GM13977 (cell line): ENCODE results near the gene KRT23.

ENCODE experiments used
- DNase-seq: peaks from one replicate; pipeline ENCODE4 v3.0.0; 2012; ENCODE audit warnings: low spot score
- in situ Hi-C: fragments of 300-500 bp; cut with MboI; formaldehyde crosslinking; loops from one replicate; pipeline ENCODE4 v1.12.0; 2022; ENCODE audit warnings: low sequenced_read_pairs, low pct_unique_long_range_greater_than_20kb, mixed read lengths, inconsistent platforms; ENCODE audit not compliant: unreplicated experiment
- TF ChIP-seq, protein P1 (sequence below): IDR thresholded peaks from 2 replicates; pipeline ENCODE4 v1.5.1; 2012; ENCODE audit warnings: mild to moderate bottlenecking, control low read depth; ENCODE audit not compliant: insufficient read depth; ENCODE audit errors: extremely low read depth, missing control alignments

The KRT23 gene

DNA sequence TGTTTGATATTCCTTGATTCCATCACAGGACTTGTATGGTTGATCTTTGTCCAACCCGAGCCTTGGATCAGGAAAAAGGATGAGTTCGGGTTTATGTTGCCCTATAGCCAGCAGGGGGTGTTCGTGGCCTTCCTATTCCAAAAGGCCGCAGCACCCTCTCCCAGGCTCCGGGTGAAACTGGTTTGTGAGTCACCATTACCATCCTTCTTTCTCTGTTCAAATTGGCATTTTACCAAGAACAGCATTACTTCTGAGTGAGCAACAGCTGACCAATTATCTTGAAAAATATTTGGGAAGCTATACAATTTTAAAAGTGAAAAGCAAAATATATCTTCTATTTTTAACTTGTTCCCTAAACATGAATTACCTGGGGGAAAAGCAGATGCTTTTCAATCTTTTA is 28.1 kb downstream of the KRT23 start:
- peak; percentile 53 for DNase-seq
- in situ Hi-C loops = loop anchor here (25.0 kb wide), 1 partner anchor 753 kb away; no protein-coding TSS in a partner anchor
- TF ChIP-seq, protein P1, sequence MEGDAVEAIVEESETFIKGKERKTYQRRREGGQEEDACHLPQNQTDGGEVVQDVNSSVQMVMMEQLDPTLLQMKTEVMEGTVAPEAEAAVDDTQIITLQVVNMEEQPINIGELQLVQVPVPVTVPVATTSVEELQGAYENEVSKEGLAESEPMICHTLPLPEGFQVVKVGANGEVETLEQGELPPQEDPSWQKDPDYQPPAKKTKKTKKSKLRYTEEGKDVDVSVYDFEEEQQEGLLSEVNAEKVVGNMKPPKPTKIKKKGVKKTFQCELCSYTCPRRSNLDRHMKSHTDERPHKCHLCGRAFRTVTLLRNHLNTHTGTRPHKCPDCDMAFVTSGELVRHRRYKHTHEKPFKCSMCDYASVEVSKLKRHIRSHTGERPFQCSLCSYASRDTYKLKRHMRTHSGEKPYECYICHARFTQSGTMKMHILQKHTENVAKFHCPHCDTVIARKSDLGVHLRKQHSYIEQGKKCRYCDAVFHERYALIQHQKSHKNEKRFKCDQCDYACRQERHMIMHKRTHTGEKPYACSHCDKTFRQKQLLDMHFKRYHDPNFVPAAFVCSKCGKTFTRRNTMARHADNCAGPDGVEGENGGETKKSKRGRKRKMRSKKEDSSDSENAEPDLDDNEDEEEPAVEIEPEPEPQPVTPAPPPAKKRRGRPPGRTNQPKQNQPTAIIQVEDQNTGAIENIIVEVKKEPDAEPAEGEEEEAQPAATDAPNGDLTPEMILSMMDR = peak; percentile 68

DNA sequence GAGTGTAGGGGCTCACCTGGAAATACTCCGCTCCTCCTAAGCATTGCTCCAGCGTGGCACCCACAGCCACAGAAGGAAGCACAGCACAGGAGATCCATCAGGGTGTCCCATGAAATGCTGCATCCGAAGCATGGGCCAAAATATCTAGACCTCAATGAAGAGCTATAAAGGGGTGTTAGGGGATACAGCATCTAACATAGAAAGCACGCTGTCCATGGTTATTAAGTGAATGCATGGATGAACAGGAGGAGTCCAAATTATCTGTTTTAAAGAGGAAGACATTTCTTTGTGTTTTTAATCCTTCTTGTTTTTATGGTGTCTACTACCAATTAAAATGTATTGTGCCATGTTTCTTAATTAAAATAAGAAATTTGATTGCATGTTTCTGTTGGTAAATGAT is 30.8 kb downstream of the KRT23 start:
- in situ Hi-C loops = loop anchor here (25.0 kb wide), 1 partner anchor 756 kb away; no protein-coding TSS in a partner anchor
- TF ChIP-seq, protein P1 = no peak
- DNase-seq = no peak

DNA sequence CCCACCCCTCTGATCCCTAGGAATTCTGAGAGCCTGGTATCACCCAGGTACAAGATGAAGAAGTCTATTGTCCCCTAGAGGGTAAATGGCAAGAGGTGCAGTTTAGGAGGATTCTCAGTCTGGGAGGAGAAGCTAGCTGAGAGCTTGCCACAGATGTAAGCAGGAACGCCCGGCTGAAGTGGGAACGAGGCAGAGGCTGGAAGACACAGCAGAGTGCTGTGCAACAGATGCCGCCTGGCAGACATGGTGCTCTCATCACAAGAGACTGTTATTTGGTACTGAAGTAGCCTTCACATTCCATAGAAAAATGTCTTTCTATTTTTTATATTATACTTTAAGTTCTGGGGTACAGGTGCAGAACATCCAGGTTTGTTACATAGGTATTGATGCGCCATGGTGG is 32.1 kb downstream of the KRT23 start:
- TF ChIP-seq, protein P1 = no peak
- in situ Hi-C loops = loop anchor here (25.0 kb wide), 1 partner anchor 757 kb away; no protein-coding TSS in a partner anchor
- DNase-seq = no peak

- TF ChIP-seq, protein P1 = no peak
- in situ Hi-C loops = loop anchor here (25.0 kb wide), 1 partner anchor 759 kb away; no protein-coding TSS in a partner anchor
- peak; percentile 29 for DNase-seq
Observed at GRCh38 chr17:40903129-40903847, 34.2 kb downstream of the KRT23 start.

DNA sequence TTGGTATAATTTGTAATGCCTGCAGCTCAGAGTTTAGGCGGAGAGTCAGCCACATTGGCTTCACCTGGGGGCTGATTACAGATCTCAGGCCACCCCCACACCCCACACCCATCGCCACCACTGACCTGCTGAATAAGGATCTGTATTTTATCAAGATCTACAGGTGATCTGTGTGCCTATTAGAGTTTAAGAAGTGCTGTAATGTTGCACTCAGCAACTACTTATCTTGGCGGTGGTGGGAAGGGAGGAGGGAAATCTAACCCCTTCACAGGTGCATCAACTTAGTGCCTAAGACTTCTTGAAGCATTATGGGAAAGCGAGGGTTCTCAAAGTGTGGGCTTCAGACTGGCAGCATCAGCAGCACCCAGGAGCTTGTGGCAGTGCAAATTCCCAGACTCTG is 34.9 kb downstream of the KRT23 start:
- in situ Hi-C loops = loop anchor here (25.0 kb wide), 1 partner anchor 760 kb away; no protein-coding TSS in a partner anchor
- TF ChIP-seq, protein P1 = no peak

DNA sequence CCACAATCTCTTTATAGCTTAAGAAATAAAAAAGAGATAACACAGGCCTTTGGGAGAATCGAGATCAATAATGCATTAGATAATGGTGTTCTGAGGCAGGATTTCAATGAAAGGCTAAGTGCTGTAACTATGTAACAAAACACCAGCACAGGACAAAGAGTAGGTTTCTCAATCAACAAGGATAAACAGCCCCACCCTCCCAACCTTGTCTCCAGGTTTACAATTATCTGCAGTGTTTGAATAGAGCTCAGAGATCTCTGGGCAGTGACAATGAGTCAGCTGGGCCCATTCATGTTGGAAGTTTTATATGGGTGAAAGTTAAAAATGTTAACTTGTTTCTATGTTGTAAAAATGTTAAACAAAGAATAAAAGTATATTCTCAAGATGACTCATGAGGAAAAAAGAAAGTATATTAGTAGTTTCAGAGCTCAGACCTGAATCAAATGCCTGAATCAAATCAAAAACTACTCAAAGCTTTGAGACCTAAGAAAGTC is 35.4 kb downstream of the KRT23 start:
- DNase-seq = no peak
- in situ Hi-C loops = loop anchor here (25.0 kb wide), 1 partner anchor 760 kb away; no protein-coding TSS in a partner anchor
- TF ChIP-seq, protein P1 = no peak

More for the DNA sequence above, 34.9 kb downstream of the KRT23 start:
- no peak for DNase-seq
